Ishikawa (cell line): ENCODE measurements around the gene JAKMIP3.
A peak's percentile ranks its signal among the peaks of the same experiment; 100 is the strongest.

Experiments
- CEBPB ChIP-seq: IDR thresholded peaks from 2 replicates; pipeline ENCODE4 v1.6.1; 2012
- CREB1 ChIP-seq: IDR thresholded peaks from 2 replicates; pipeline ENCODE4 v1.6.1; 2012; ENCODE audit warnings: low read depth
- EGR1 ChIP-seq: IDR thresholded peaks from 2 replicates; pipeline ENCODE4 v1.6.1; 2012
- EP300 ChIP-seq: IDR thresholded peaks from 2 replicates; pipeline ENCODE4 v1.6.1; 2012; ENCODE audit warnings: borderline replicate concordance
- FOXM1 ChIP-seq: IDR thresholded peaks from 2 replicates; pipeline ENCODE4 v1.6.1; 2012; ENCODE audit warnings: low read depth, borderline replicate concordance
- NFIC ChIP-seq: IDR thresholded peaks from 2 replicates; pipeline ENCODE4 v1.6.1; 2012
- RAD21 ChIP-seq: IDR thresholded peaks from 2 replicates; pipeline ENCODE4 v1.6.1; 2012; ENCODE audit warnings: low read depth
- TAF1 ChIP-seq: IDR thresholded peaks from 2 replicates; pipeline ENCODE4 v1.6.1; 2012; ENCODE audit warnings: low read depth, mild to moderate bottlenecking
- TCF12 ChIP-seq: IDR thresholded peaks from 2 replicates; pipeline ENCODE4 v1.6.1; 2012; ENCODE audit warnings: low read depth
- TEAD4 ChIP-seq: IDR thresholded peaks from 2 replicates; pipeline ENCODE4 v1.6.1; 2012
- YY1 ChIP-seq: IDR thresholded peaks from 2 replicates; pipeline ENCODE4 v1.6.1; 2012; ENCODE audit warnings: low read depth
- ZBTB7A ChIP-seq: IDR thresholded peaks from 2 replicates; pipeline ENCODE4 v1.6.1; 2012; ENCODE audit warnings: low read depth
- TF ChIP-seq, protein P1 (sequence below): IDR thresholded peaks from 2 replicates; pipeline ENCODE4 v1.6.1; 2012; ENCODE audit warnings: low read depth, mild to moderate bottlenecking
- TF ChIP-seq, protein P2 (sequence below): IDR thresholded peaks from 2 replicates; pipeline ENCODE4 v1.6.1; 2012
- TF ChIP-seq, protein P3 (sequence below): IDR thresholded peaks from 2 replicates; pipeline ENCODE4 v1.6.1; 2012

JAKMIP3 gene

DNA sequence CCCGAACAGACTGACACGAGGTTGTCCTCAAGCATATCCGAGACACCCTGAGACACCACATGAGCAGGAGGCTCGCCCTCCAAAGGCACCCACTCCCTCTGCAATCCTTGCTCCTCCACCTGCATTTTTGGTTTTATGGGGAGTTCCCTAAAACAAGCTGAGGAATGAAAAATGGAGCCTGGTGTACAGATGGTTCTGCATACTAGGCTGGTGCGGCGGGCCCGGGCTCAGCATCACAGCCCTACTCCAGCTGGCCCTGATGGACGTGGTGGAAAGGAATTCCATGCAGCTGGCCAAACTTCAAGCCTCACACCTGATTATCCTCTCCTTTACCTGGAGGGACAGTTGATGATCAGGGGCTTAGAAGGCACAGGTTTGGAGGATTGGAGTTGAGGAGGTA is 30.3 kb upstream of the JAKMIP3 start:
- TF ChIP-seq TEAD4 (no peak), CEBPB (no peak), ZBTB7A (no peak), NFIC (no peak)
- TF ChIP-seq, protein P1, sequence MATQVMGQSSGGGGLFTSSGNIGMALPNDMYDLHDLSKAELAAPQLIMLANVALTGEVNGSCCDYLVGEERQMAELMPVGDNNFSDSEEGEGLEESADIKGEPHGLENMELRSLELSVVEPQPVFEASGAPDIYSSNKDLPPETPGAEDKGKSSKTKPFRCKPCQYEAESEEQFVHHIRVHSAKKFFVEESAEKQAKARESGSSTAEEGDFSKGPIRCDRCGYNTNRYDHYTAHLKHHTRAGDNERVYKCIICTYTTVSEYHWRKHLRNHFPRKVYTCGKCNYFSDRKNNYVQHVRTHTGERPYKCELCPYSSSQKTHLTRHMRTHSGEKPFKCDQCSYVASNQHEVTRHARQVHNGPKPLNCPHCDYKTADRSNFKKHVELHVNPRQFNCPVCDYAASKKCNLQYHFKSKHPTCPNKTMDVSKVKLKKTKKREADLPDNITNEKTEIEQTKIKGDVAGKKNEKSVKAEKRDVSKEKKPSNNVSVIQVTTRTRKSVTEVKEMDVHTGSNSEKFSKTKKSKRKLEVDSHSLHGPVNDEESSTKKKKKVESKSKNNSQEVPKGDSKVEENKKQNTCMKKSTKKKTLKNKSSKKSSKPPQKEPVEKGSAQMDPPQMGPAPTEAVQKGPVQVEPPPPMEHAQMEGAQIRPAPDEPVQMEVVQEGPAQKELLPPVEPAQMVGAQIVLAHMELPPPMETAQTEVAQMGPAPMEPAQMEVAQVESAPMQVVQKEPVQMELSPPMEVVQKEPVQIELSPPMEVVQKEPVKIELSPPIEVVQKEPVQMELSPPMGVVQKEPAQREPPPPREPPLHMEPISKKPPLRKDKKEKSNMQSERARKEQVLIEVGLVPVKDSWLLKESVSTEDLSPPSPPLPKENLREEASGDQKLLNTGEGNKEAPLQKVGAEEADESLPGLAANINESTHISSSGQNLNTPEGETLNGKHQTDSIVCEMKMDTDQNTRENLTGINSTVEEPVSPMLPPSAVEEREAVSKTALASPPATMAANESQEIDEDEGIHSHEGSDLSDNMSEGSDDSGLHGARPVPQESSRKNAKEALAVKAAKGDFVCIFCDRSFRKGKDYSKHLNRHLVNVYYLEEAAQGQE, result no peak

DNA sequence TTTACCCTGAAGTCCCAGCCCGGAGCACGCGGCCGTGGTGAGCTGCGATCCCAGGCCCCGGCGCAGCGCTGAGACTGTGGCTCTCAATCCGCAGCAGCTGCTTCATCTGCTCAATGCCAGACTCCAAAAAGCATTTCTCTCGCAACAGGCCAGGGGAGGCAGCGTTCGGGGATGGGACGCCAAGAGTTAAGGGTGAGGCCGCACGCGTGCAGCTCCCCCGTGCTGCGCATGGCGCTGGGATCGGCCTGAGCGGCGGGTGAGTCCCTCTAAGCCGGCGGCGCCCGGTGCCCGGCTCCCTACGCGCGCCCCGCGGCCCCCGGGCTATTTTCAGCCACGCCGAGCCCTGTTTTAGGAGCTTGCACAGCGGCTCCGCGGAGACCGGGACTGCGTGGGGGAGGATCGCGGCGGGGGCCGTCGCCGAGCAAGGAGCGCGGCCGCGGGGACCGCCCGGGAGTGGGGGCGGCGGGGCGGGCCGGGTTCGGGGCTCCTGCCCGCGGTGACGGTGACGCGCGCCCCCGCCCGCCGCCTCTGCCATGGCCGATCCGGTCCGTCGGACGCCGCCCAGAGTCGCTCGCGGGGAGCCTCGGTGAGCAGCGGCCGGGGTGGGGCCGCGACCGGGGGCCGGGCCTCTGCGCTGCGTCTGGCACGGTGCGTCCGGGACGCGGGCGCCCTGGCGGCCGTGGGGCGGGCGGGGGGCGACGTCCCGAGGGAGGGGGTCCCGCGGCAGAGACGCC is 29.4 kb upstream of the JAKMIP3 start:
- no peak for TF ChIP-seq ZBTB7A
- TF ChIP-seq YY1, result no peak
- TF ChIP-seq, protein P2, sequence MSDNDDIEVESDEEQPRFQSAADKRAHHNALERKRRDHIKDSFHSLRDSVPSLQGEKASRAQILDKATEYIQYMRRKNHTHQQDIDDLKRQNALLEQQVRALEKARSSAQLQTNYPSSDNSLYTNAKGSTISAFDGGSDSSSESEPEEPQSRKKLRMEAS, result peak; percentile 61; the same call in 1 of the 2 replicates
- no peak for TF ChIP-seq TEAD4
- TF ChIP-seq EGR1, result no peak

DNA sequence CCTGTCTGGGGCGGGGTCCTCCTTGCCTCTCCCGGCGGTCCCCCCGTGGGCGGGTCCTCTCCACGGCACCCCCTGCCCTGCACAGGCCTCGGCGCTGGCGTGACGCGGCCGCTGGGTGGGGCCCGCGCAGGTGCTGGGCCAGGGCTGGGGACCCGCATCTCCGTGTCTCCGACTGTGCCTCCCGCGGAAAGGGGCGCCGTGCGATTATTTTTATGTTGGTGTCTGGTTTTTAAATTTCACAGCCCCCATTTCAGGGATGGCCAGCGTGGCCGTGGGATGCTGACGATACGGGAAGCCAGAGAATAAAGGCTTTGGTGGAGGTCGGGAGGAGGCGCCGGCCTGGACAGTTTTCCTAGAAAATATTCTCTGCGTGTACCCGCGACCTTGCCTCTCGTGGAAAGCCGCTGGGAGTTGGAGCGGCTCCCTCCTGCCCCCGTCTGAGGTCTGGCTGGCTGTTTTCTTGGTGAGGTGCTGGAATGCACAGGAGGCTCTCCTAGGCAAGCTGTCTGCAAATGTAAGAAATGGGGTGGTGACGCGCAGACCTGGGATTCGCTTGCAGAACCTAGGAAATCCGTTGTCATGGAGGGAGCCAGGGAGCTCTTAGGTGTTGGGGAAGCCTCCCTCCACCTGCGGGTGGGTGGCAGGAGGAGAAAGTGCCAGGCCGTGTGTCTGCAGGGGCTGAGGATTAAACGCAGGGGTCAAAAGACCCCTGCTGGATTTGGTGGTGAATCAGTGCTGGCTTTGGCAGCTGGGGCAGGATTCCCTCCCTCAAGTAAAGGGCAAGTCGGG is 28.7 kb upstream of the JAKMIP3 start:
- TF ChIP-seq FOXM1, result no peak
- no peak for TF ChIP-seq ZBTB7A
- no peak for TF ChIP-seq NFIC
- TF ChIP-seq TAF1, result no peak
- no peak for TF ChIP-seq CEBPB
- no peak for TF ChIP-seq TCF12
- no peak for TF ChIP-seq EP300
- no peak for TF ChIP-seq YY1
- TF ChIP-seq TEAD4, result no peak

DNA sequence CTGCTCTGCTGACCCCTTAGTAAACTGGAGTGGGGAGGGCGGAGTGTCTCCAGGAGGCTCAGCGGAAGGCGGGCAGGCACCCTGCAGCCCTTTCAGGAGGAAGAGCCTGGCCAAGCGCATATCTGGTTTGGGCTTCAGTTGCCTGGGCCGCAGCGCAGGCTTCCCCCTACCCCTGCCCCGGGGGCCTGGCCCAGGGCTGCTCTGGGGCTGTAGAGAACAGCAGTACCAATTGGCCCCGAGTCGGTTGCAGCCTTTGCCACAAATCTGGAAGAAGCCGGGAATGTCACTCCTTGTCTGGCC is 28.1 kb upstream of the JAKMIP3 start:
- TF ChIP-seq, protein P1, result no peak
- TF ChIP-seq CEBPB (no peak), FOXM1 (no peak), CREB1 (no peak), NFIC (no peak), TEAD4 (no peak), TAF1 (no peak), YY1 (no peak), EGR1 (no peak), EP300 (no peak), ZBTB7A (no peak), RAD21 (no peak), TCF12 (no peak)
- TF ChIP-seq, protein P2, result no peak
- TF ChIP-seq, protein P3, sequence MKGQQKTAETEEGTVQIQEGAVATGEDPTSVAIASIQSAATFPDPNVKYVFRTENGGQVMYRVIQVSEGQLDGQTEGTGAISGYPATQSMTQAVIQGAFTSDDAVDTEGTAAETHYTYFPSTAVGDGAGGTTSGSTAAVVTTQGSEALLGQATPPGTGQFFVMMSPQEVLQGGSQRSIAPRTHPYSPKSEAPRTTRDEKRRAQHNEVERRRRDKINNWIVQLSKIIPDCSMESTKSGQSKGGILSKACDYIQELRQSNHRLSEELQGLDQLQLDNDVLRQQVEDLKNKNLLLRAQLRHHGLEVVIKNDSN, result no peak

DNA sequence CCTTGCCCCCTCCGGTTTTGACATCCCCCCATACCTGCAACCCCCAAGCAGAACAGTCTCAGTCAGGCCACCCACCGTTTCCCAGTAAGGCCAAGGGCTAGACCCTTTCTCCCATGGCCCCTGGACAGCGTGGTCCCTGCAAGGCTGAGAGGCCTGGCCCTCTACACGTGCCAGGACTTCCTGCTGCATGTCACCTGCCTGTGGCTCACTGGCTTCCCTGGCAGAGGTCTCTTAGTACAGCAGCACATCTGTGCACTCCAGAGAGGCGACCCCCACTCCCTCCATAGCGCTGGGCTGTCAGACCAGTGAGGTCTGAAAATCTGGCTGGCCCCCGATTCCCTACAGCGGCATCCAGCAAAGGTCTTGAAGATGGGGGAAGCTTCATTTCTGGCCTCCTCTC is 26.4 kb upstream of the JAKMIP3 start:
- TF ChIP-seq NFIC, result no peak
- no peak for TF ChIP-seq YY1
- no peak for TF ChIP-seq TEAD4
- TF ChIP-seq, protein P1, result no peak
- no peak for TF ChIP-seq TAF1
- TF ChIP-seq TCF12, result no peak
- no peak for TF ChIP-seq EGR1
- TF ChIP-seq, protein P2, result no peak
- no peak for TF ChIP-seq RAD21
- TF ChIP-seq CREB1, result no peak
- TF ChIP-seq FOXM1, result no peak
- TF ChIP-seq CEBPB, result no peak
- no peak for TF ChIP-seq EP300
- TF ChIP-seq, protein P3, result no peak
- TF ChIP-seq ZBTB7A, result no peak
